ENCODE results near the gene ADGRV1.
"Not testable (repeated sequence)": the region's sequence is repeated elsewhere in the genome, so short reads cannot be mapped to it uniquely, and the experiment has no call there.

The ADGRV1 gene

DNA sequence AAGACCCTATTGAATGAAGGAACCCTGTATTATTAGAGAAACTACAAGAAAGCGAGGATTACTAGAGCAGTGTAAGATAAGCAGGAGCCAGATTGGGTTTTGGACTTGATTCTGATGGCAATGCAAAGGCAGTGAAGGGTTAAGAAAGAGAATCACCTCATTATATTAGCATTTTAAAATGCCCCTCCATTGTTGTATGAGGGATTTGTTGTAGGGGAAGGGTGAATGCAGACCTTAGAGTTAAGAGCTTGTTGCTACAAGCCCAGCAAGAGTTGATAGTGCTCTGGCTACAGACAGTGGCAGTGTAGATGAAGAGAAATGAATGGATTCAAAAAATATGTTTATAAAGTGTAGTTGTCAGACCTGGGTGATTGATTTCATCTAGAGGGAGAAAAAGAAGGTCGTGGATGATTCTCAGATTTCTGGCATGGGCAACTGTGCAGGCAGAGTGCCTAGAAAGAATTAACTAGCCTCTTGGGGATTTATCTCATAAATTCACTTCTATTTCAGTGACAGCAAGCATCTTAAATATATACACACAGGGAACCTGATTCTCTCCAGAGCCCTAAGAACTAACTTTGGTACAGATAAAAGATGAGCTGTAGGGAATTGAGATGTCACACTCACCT lies 479.7 kb downstream of the ADGRV1 start:
- no peak for DNase-seq

GRCh38 chr5:91041132-91041531 lies 482.5 kb downstream of the ADGRV1 start:
- not testable (repeated sequence) for DNase-seq

- no peak for DNase-seq
Measured at GRCh38 chr5:91042247-91042935, 483.8 kb downstream of the ADGRV1 start.

GRCh38 chr5:91042936-91043255 lies 484.3 kb downstream of the ADGRV1 start:
- DNase-seq, result no peak

GRCh38 chr5:91048073-91048472 lies 489.5 kb downstream of the ADGRV1 start:
- DNase-seq, result no peak

DNA sequence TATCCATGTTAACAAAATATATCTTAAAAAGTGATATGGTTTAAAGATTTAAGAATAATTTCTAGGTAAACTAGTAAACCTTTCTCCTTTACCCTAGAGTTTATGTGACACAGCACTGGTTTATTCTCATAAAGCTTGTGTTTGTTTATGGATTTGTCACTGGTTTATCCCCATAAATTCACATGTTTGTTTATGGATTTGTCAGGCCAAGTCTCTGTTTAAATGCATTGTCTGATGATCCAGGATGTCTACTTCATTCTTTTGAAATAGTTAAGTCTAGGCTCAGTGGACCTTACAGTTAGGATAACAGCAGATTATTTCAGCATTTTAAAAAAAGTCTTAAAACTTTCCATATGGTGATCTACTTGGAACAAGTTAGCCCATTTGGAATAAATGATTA lies 490.5 kb downstream of the ADGRV1 start:
- DNase-seq, result no peak

DNA sequence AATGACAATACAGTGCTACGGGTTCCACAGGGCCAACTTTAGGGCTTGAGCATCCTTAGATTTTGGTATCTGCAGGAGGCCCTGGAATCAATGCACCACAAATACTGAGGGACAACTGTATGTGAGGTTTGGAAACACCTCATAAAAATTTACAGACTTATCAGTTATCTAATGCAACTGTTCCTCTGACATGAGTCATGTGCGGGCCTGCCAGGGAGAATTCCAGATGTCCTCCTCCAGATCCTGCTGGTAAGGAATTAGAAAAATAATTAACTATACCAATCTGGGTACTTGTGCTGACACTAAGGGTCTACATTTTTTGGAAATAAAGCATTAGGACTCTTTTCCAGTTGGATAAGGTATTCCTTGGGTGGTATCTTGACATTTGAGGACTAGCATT lies 491.2 kb downstream of the ADGRV1 start:
- no peak for DNase-seq

DNA sequence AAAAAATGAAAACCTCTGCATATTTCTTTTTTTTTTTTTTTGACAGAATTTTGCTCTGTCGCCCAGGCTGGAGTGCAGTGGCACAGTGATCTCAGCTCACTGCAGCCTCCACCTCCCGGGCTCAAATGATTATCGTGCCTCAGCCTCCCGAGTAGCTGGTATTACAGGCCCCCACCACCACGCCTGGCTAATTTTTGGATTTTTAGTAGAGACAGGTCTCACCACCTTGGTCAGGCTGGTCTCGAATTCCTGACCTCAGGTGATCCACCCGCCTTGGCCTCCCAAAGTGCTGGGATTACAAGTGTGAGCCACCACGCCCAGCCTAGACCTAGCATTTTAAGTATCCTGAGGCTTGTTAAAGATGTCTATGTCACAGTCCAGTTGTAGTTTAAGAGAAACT lies 493.8 kb downstream of the ADGRV1 start:
- DNase-seq, result not testable (repeated sequence)

- DNase-seq, result no peak
Measured at GRCh38 chr5:91052977-91053740, 494.6 kb downstream of the ADGRV1 start.

GRCh38 chr5:91053741-91054025 lies 495.1 kb downstream of the ADGRV1 start:
- no peak for DNase-seq

DNA sequence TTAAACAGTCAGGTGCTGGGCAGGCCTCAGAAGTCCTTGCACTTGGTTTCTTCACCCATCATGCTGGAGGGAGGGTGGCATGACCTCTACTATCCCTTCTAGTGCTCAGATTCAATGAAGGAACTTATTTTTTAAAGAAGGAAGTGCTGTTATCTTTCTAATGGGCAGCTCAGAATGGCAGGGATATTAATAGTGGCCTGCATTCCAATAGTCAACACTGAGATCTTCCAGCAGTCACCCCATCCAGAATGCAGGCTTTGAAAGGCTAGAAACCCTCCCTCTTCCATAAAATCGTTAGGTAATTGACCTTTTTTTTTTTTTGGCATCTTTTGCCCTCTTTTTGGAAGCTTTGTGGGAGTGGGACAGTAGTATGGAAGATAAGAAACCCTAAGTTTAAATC lies 499.6 kb downstream of the ADGRV1 start:
- no peak for DNase-seq

DNA sequence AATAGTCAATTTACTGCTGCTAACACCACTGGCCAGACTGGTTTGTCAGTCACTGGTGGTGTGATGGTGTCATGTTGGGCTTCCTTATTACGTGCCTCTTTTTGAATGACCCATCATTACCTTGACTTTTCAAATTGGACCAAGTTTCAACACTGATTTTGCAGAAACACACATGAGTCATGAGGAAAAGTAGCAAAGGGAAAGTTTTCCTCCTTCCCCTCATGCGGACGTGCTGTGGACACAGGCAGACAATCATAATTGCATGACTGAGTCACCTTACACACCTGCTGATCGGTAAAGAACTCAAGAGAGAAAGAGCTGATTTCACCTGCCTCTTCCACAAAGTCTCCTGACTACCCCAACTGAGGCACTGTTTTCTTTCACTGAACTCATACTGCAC lies 500.0 kb downstream of the ADGRV1 start:
- no peak for DNase-seq

- no peak for DNase-seq
Measured at GRCh38 chr5:91059409-91059808, 500.8 kb downstream of the ADGRV1 start.

DNA sequence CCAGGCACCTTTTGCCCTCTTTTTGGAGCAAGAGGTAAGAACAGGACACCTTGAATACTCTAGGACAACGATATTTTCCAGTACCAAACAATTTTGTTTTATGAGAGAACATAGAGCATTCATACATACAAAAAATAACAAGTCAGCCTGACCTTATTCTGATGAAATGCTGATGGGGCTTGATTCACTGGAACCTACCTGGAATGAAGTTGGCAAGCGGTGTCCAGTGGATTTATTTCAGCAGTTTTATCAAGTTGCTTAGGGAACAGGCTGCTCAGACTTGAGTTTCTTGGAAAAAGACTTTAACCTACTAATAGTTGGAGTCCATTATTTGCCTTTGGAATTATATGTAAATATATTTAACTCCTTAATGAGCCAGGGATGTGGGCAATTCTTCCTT lies 502.5 kb downstream of the ADGRV1 start:
- no peak for DNase-seq

- no peak for DNase-seq
Measured at GRCh38 chr5:91061946-91062562, 503.5 kb downstream of the ADGRV1 start.

DNA sequence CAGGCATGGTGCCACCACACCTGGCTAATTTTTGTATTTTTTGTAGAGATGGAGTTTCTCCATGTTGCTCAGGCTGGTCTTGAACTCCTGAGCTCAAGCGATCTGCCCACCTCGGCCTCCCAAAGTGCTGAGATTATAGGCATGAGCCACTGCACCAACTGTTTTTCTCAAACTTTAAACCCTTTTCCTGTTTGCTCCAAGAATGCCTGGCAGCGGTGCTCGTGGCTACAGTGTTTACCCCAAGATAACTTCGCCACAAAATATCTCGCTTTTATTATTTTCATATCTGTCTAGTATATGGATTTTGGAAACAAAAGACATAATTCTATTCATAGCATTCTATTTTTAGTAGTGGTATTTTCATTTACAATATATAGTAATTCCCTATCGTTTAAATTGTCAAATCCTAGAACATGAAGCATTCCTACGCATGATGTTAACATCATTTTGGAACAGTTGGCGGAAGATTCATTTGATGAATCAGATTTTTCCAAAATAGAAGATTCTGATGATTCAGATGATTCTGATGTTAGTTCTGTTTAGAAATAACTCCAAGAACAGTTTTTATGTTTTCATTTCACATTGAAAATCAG lies 504.6 kb downstream of the ADGRV1 start:
- DNase-seq, result not testable (repeated sequence)

DNA sequence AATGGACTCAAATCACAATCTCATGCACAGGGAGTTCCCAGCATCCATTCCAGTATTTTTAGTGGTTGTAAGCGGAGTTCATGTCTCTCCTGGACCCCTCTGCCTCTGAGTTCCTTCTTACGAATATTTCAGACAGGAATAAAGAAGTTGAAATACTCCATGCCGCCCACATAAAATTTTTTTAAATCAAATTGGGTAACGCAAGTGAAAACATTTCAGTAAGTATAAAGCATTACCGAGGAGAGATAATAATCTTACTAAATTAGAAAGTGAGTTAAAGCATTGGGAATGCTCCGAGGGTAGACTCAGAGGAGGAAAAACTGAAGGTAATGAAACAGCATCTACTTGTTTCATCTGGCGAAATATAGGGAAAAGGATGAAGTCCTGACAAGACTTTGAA lies 506.9 kb downstream of the ADGRV1 start:
- DNase-seq, result no peak

DNA sequence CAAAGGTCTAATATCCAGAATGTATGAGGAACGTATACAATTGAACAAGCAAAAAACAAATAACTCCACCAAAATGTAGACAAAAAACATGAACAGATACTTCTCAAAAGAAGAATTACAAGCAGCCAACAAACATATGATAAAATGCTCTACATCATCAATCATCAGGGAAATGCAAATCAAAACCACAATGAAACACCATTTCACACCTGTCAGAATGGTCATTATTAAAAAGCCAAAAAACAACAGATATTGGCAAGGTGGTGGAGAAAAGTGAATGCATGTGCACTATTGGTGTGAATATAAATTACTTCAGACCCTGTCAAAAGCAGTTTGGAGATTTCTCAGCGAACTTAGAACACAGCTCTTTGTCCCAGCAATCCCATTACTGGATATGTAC lies 510.8 kb downstream of the ADGRV1 start:
- no peak for DNase-seq

- no peak for DNase-seq
Measured at GRCh38 chr5:91070761-91071550, 512.4 kb downstream of the ADGRV1 start.

DNA sequence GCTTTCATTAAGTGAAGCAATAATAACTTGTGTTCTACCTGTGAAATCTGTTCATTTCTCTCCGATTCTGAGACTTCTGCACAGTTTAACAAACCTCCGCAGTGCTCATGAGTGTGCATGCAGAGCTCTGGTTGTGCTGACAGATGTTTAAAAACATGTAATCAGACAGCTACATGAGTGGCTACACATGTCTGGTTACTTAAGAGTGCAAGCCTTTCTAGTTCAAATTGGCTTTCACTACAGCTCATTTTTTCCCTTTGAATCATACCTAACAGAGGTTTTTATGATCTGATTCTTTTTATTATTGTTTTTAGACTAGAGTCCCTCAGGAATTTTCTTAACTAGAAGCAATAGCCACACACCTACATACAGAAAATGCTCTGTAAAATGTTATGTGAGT lies 514.3 kb downstream of the ADGRV1 start:
- no peak for DNase-seq

GRCh38 chr5:91074615-91075014 lies 516.0 kb downstream of the ADGRV1 start:
- DNase-seq, result no peak

DNA sequence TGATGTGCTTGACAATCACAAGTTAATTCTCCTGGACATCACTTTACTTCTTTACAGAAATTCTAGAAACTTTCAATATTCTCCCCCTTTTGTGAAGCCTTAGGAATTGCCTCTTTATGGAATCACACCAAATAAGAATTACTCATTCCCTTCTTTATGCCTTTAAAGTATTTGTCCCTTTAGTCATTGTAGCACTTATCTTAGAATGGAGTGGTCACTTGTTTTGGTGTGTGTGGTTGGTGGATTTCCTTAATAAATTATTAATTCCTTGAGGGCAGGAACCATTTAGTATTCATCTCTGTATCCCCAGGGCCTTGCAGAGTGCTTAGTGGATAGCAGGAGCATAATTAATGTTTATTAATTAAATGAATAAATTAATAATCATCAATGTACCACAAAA lies 517.5 kb downstream of the ADGRV1 start:
- DNase-seq, result no peak

- no peak for DNase-seq
Measured at GRCh38 chr5:91077623-91078022, 519.0 kb downstream of the ADGRV1 start.

All from NCI-H2029 (cell line).